DMS53 (cell line): Measurements from ENCODE around the gene SLAMF9.
A peak's percentile ranks its signal among the peaks of the same experiment; 100 is the strongest.

ENCODE experiments used
- DNase-seq: peaks from one replicate; lab custom pipeline; 2025; lab: John Stamatoyannopoulos, UW

The SLAMF9 gene

GRCh38 chr1:159932296-159933285 lies 21.4 kb downstream of the SLAMF9 start:
- no peak for DNase-seq

- DNase-seq: no peak
Measured at GRCh38 chr1:159931795-159932173, 22.3 kb downstream of the SLAMF9 start.

GRCh38 chr1:159931101-159931794 lies 22.8 kb downstream of the SLAMF9 start:
- no peak for DNase-seq

- DNase-seq: no peak
Measured at GRCh38 chr1:159930634-159931033, 23.4 kb downstream of the SLAMF9 start.

GRCh38 chr1:159930216-159930615 lies 23.8 kb downstream of the SLAMF9 start:
- DNase-seq: no peak

GRCh38 chr1:159929155-159930051 lies 24.6 kb downstream of the SLAMF9 start:
- DNase-seq: no peak

- DNase-seq: no peak
Measured at GRCh38 chr1:159928491-159929050, 25.5 kb downstream of the SLAMF9 start.

GRCh38 chr1:159927849-159928431 lies 26.1 kb downstream of the SLAMF9 start:
- DNase-seq: no peak

GRCh38 chr1:159927211-159927848 lies 26.7 kb downstream of the SLAMF9 start:
- DNase-seq: no peak

GRCh38 chr1:159925719-159926078 lies 28.3 kb downstream of the SLAMF9 start:
- peak; percentile 52 for DNase-seq

GRCh38 chr1:159924791-159925718 lies 29.0 kb downstream of the SLAMF9 start, which contains the start of gene TAGLN2:
Gene TAGLN2, minus strand, starts transcription at chr1:159925507. Its CDS starts 4,998 bp downstream, at chr1:159920509.
- peak; percentile 90 for DNase-seq

GRCh38 chr1:159924025-159924790 lies 29.8 kb downstream of the SLAMF9 start:
- DNase-seq: peak; percentile 89

GRCh38 chr1:159923203-159924024 lies 30.6 kb downstream of the SLAMF9 start:
- DNase-seq: peak; percentile 86

- DNase-seq: peak; percentile 38
Measured at GRCh38 chr1:159922511-159923202, 31.4 kb downstream of the SLAMF9 start.

- DNase-seq: no peak
Measured at GRCh38 chr1:159921700-159922504, 32.1 kb downstream of the SLAMF9 start.

- DNase-seq: no peak
Measured at GRCh38 chr1:159921251-159921650, 32.8 kb downstream of the SLAMF9 start.
